Panc1 (cell line): ENCODE results near the gene USB1. TPM values are rescaled to one million over a fixed set of nuclear protein-coding genes. Genes with fewer than 3 reads are reported as not detected.

Source experiments
- ATAC-seq: fragments of 200-7000 bp; cut with Tn5 transposase; 2 replicates; pipeline ENCODE4 v1.9.1; 2020; ENCODE audit warnings: mild to moderate bottlenecking, moderate library complexity
- BruUV-seq: library from RNA; stranded (reverse); fragments of 400-500 nt; replicated peaks from 2 replicates; lab custom pipeline; 2021; lab: Mats Ljungman, UMichigan
- CTCF ChIA-PET: fragments of 300-600 bp; sonication (Branson Sonifier 250); formaldehyde crosslinking; loops from one replicate; lab custom pipeline; 2022; ENCODE audit warnings: antibody characterized with exemption; lab: Charles Lee
- POLR2A ChIA-PET: fragments of 300-600 bp; sonication (Branson Sonifier 250); formaldehyde crosslinking; loops from one replicate; lab custom pipeline; 2022; ENCODE audit warnings: antibody characterized with exemption; lab: Charles Lee
- DNase-seq: peaks from one replicate; pipeline ENCODE4 v3.0.0-alpha.2; 2010; ENCODE audit warnings: low read depth, low spot score
- H3K27ac ChIP-seq: 2 replicates; pipeline ENCODE4 v1.5.1; 2011; ENCODE audit warnings: mild to moderate bottlenecking, low read length, inconsistent platforms
- H3K27me3 ChIP-seq: fragments of 200-500 bp; sonication (Bioruptor generic); 2 replicates; pipeline ENCODE4 v1.6.0; 2014; ENCODE audit warnings: low read length, inconsistent platforms; ENCODE audit not compliant: control insufficient read depth, insufficient read depth
- H3K36me3 ChIP-seq: fragments of 200-500 bp; sonication (Bioruptor generic); 2 replicates; pipeline ENCODE4 v1.5.1; 2014; ENCODE audit warnings: inconsistent platforms, mild to moderate bottlenecking, low read length, moderate library complexity; ENCODE audit not compliant: control insufficient read depth, insufficient read depth
- H3K4me1 ChIP-seq: 2 replicates; pipeline ENCODE4 v1.5.1; 2011; ENCODE audit warnings: inconsistent platforms, mild to moderate bottlenecking, low read length, moderate library complexity; ENCODE audit not compliant: control insufficient read depth, insufficient read depth
- H3K4me3 ChIP-seq, 2 experiments: 2 replicates each; pipeline ENCODE4 v1.5.1; 2011 to 2012; ENCODE audit warnings: low read depth in 2 of 2, low read length in 2 of 2, mild to moderate bottlenecking in 2 of 2, inconsistent platforms in 1 of 2, moderate library complexity in 1 of 2
- H3K9me3 ChIP-seq: fragments of 200-500 bp; sonication (Bioruptor generic); 2 replicates; pipeline ENCODE4 v1.5.1; 2014; ENCODE audit warnings: low read depth, mild to moderate bottlenecking, inconsistent platforms, low read length, moderate library complexity; ENCODE audit not compliant: control insufficient read depth, insufficient read depth
- CTCF ChIP-seq: fragments of 450-650 bp; IDR thresholded peaks from 2 replicates; pipeline ENCODE4 v1.5.1; 2017; ENCODE audit warnings: mild to moderate bottlenecking
- POLR2AphosphoS5 ChIP-seq: IDR thresholded peaks from 2 replicates; pipeline ENCODE4 v1.6.1; 2012; ENCODE audit warnings: mild to moderate bottlenecking, low read depth, low read length, moderate library complexity
- REST ChIP-seq, 2 experiments: IDR thresholded peaks; 2 replicates each; pipeline ENCODE4 v1.6.1; 2011 to 2012; ENCODE audit warnings: low read depth in 2 of 2, control low read depth in 1 of 2, low read length in 1 of 2, mild to moderate bottlenecking in 1 of 2, moderate library complexity in 1 of 2; ENCODE audit not compliant: insufficient read depth in 1 of 2
- SIN3A ChIP-seq: IDR thresholded peaks from 2 replicates; pipeline ENCODE4 v1.6.1; 2012; ENCODE audit warnings: low read depth, mild to moderate bottlenecking, low read length, moderate library complexity, borderline replicate concordance; ENCODE audit not compliant: insufficient read depth
- TCF7L2 ChIP-seq: IDR thresholded peaks from 2 replicates; pipeline ENCODE4 v1.6.1; 2011; ENCODE audit warnings: mild to moderate bottlenecking, low read depth, low read length, inconsistent platforms
- in situ Hi-C: cut with HindIII; loops from 2 replicates; pipeline ENCODE4 v1.10.0; 2016; ENCODE audit warnings: low sequenced_read_pairs, low pct_unique_long_range_greater_than_20kb
- intact Hi-C: fragments of 100-400 bp; cut with micrococcal nuclease; formaldehyde crosslinking; loops from one replicate; pipeline ENCODE4 v1.10.0; 2022; ENCODE audit not compliant: unreplicated experiment
- total RNA-seq: library from RNA; stranded (reverse); gene quantifications from one replicate; pipeline ENCODE4 v1.2.1, GENCODE V29; 2021; ENCODE audit not compliant: unreplicated experiment

USB1 gene
- total RNA-seq, 1 experiment from 2014 or later: 58.2 TPM

GRCh38 chr16:57966204-57966771 lies 34.9 kb upstream of the USB1 start:
- ChIA-PET CTCF (no interaction called here), POLR2A (no interaction called here)
- in situ Hi-C loops (no loop called here), intact Hi-C loops (no loop called here)
- Histone ChIP-seq H3K27me3 (no peaks in the 10 kb centered on the region), H3K36me3 (no peaks in the 10 kb centered on the region), H3K4me3 (no peak overlapping the region), H3K4me1 (no peaks in the 10 kb centered on the region), H3K27ac (no peak overlapping the region), H3K9me3 (no peaks in the 10 kb centered on the region)
- DNase-seq (no peak), ATAC-seq (no peak)
- TF ChIP-seq POLR2AphosphoS5: no peak
- TF ChIP-seq CTCF: no peak
- TF ChIP-seq SIN3A: no peak
- no TSS peak for BruUV-seq

- intact Hi-C loops (no loop called here), in situ Hi-C loops (no loop called here)
- ATAC-seq: no peak
- Histone ChIP-seq H3K27ac (no peak overlapping the region), H3K36me3 (no peaks in the 10 kb centered on the region), H3K4me3 (no peak overlapping the region), H3K27me3 (no peaks in the 10 kb centered on the region), H3K9me3 (no peaks in the 10 kb centered on the region), H3K4me1 (no peaks in the 10 kb centered on the region)
- no peak for DNase-seq
- no TSS peak for BruUV-seq
- no peak for TF ChIP-seq TCF7L2
- no peak for TF ChIP-seq REST (IDR thresholded peaks at IDR 0.05; ENCODE audit: insufficient read depth in 1 of 2, low read depth in 2 of 2, low read length in 1 of 2)
- TF ChIP-seq SIN3A: no peak
- no peak for TF ChIP-seq CTCF
- no peak for TF ChIP-seq POLR2AphosphoS5
- CTCF ChIA-PET: no interaction called here
- POLR2A ChIA-PET: no interaction called here
Measured at GRCh38 chr16:57966986-57967385, 34.2 kb upstream of the USB1 start.
